Measurements from ENCODE around the gene FAM222B.
A peak's percentile ranks its signal among the peaks of the same experiment; 100 is the strongest.

Gene FAM222B

GRCh38 chr17:28861393-28862203 lies 19.0 kb upstream of the FAM222B start:
- Histone ChIP-seq H4K8ac (ENCODE audit: low read depth, low read length) (no peak overlapping the region), H3K27me3 (ENCODE audit: insufficient read depth, low read length, poor library complexity) (no peaks in the 10 kb centered on the region), H3K27ac (ENCODE audit: low read depth, low read length) (no peak overlapping the region), H3K9ac (ENCODE audit: low read length) (peak overlapping the region; percentile 32), H3K4me3 (ENCODE audit: low read length) (no peak overlapping the region), H3K4ac (ENCODE audit: low read depth, low read length) (no peak overlapping the region), H2BK5ac (ENCODE audit: low read length) (no peak overlapping the region), H3K4me2 (ENCODE audit: low read length) (no peak overlapping the region), H3K4me1 (ENCODE audit: control insufficient read depth, low read depth, low read length) (no peaks in the 10 kb centered on the region), H3K23ac (ENCODE audit: low read length) (no peak overlapping the region), H2AK5ac (ENCODE audit: low read length) (no peak overlapping the region), H2BK120ac (ENCODE audit: low read depth, low read length) (no peak overlapping the region), H2BK15ac (replicated peaks; ENCODE audit: low read depth) (no peak overlapping the region), H3K79me2 (ENCODE audit: control insufficient read depth, insufficient read depth, low read length) (no peaks in the 10 kb centered on the region), H3K56ac (ENCODE audit: low read length) (no peak overlapping the region), H3K36me3 (ENCODE audit: control insufficient read depth, insufficient read depth, low read length) (peaks cover 11% of the 10 kb centered on the region), H3K18ac (ENCODE audit: low read length) (no peak overlapping the region), H4K5ac (ENCODE audit: low read length) (no peak overlapping the region), H3K79me1 (ENCODE audit: low read length) (no peaks in the 10 kb centered on the region)
- peak; percentile 40 for DNase-seq
- no CpG with 5 or more reads among the region's 8 CpGs for WGBS (ENCODE audit: extremely low coverage, insufficient coverage, low lambda C conversion rate)

- H3K4me1 ChIP-seq (ENCODE audit: control insufficient read depth, low read depth, low read length), result no peaks in the 10 kb centered on the region
- no peak for DNase-seq
- H3K4me2 ChIP-seq (ENCODE audit: low read length), result no peak overlapping the region
- no peak overlapping the region for H3K9ac ChIP-seq (ENCODE audit: low read length)
- H3K56ac ChIP-seq (ENCODE audit: low read length), result no peak overlapping the region
- H3K36me3 ChIP-seq (ENCODE audit: control insufficient read depth, insufficient read depth, low read length), result peaks cover 13% of the 10 kb centered on the region
- no peak overlapping the region for H2AK5ac ChIP-seq (ENCODE audit: low read length)
- no peak overlapping the region for H2BK5ac ChIP-seq (ENCODE audit: low read length)
- no CpG with 5 or more reads among the region's 4 CpGs for WGBS (ENCODE audit: extremely low coverage, insufficient coverage, low lambda C conversion rate)
- H4K8ac ChIP-seq (ENCODE audit: low read depth, low read length), result no peak overlapping the region
- no peak overlapping the region for H4K5ac ChIP-seq (ENCODE audit: low read length)
- peaks cover 1% of the 10 kb centered on the region for H3K79me2 ChIP-seq (ENCODE audit: control insufficient read depth, insufficient read depth, low read length)
- no peak overlapping the region for H3K4me3 ChIP-seq (ENCODE audit: low read length)
- no peak overlapping the region for H3K23ac ChIP-seq (ENCODE audit: low read length)
- no peak overlapping the region for H3K27ac ChIP-seq (ENCODE audit: low read depth, low read length)
- H3K18ac ChIP-seq (ENCODE audit: low read length), result no peak overlapping the region
- no peak overlapping the region for H2BK15ac ChIP-seq (replicated peaks; ENCODE audit: low read depth)
- H3K4ac ChIP-seq (ENCODE audit: low read depth, low read length), result no peak overlapping the region
- H3K79me1 ChIP-seq (ENCODE audit: low read length), result peaks cover 5% of the 10 kb centered on the region
- H2BK120ac ChIP-seq (ENCODE audit: low read depth, low read length), result no peak overlapping the region
- no peaks in the 10 kb centered on the region for H3K27me3 ChIP-seq (ENCODE audit: insufficient read depth, low read length, poor library complexity)
These were observed 17.8 kb upstream of the FAM222B start for GRCh38 chr17:28860363-28860808.

- peaks cover 9% of the 10 kb centered on the region for H3K79me1 ChIP-seq (ENCODE audit: low read length)
- no peak overlapping the region for H3K4me3 ChIP-seq (ENCODE audit: low read length)
- no peak overlapping the region for H3K4me2 ChIP-seq (ENCODE audit: low read length)
- H3K4me1 ChIP-seq (ENCODE audit: control insufficient read depth, low read depth, low read length), result no peaks in the 10 kb centered on the region
- H4K5ac ChIP-seq (ENCODE audit: low read length), result no peak overlapping the region
- H3K18ac ChIP-seq (ENCODE audit: low read length), result no peak overlapping the region
- no peak for DNase-seq
- no CpG with 5 or more reads among the region's 2 CpGs for WGBS (ENCODE audit: extremely low coverage, insufficient coverage, low lambda C conversion rate)
- no peak overlapping the region for H4K8ac ChIP-seq (ENCODE audit: low read depth, low read length)
- peaks cover 6% of the 10 kb centered on the region for H3K79me2 ChIP-seq (ENCODE audit: control insufficient read depth, insufficient read depth, low read length)
- no peak overlapping the region for H3K56ac ChIP-seq (ENCODE audit: low read length)
- H2AK5ac ChIP-seq (ENCODE audit: low read length), result no peak overlapping the region
- no peaks in the 10 kb centered on the region for H3K27me3 ChIP-seq (ENCODE audit: insufficient read depth, low read length, poor library complexity)
- no peak overlapping the region for H2BK15ac ChIP-seq (replicated peaks; ENCODE audit: low read depth)
- no peak overlapping the region for H3K9ac ChIP-seq (ENCODE audit: low read length)
- H3K36me3 ChIP-seq (ENCODE audit: control insufficient read depth, insufficient read depth, low read length), result peaks cover 13% of the 10 kb centered on the region
- no peak overlapping the region for H3K27ac ChIP-seq (ENCODE audit: low read depth, low read length)
- no peak overlapping the region for H3K4ac ChIP-seq (ENCODE audit: low read depth, low read length)
- no peak overlapping the region for H2BK5ac ChIP-seq (ENCODE audit: low read length)
- no peak overlapping the region for H3K23ac ChIP-seq (ENCODE audit: low read length)
- no peak overlapping the region for H2BK120ac ChIP-seq (ENCODE audit: low read depth, low read length)
These were observed 16.3 kb upstream of the FAM222B start for GRCh38 chr17:28858801-28859355.

- Histone ChIP-seq H2AK5ac (ENCODE audit: low read length) (no peak overlapping the region), H3K9ac (ENCODE audit: low read length) (no peak overlapping the region), H3K4me2 (ENCODE audit: low read length) (no peak overlapping the region), H3K56ac (ENCODE audit: low read length) (no peak overlapping the region), H3K27ac (ENCODE audit: low read depth, low read length) (no peak overlapping the region), H4K8ac (ENCODE audit: low read depth, low read length) (no peak overlapping the region), H2BK15ac (replicated peaks; ENCODE audit: low read depth) (no peak overlapping the region), H3K79me1 (ENCODE audit: low read length) (peaks cover 9% of the 10 kb centered on the region), H3K4me1 (ENCODE audit: control insufficient read depth, low read depth, low read length) (no peaks in the 10 kb centered on the region), H3K23ac (ENCODE audit: low read length) (no peak overlapping the region), H3K27me3 (ENCODE audit: insufficient read depth, low read length, poor library complexity) (no peaks in the 10 kb centered on the region), H3K4ac (ENCODE audit: low read depth, low read length) (no peak overlapping the region), H2BK5ac (ENCODE audit: low read length) (no peak overlapping the region), H3K36me3 (ENCODE audit: control insufficient read depth, insufficient read depth, low read length) (peaks cover 13% of the 10 kb centered on the region), H3K4me3 (ENCODE audit: low read length) (no peak overlapping the region), H2BK120ac (ENCODE audit: low read depth, low read length) (no peak overlapping the region), H3K18ac (ENCODE audit: low read length) (no peak overlapping the region), H3K79me2 (ENCODE audit: control insufficient read depth, insufficient read depth, low read length) (peaks cover 6% of the 10 kb centered on the region), H4K5ac (ENCODE audit: low read length) (no peak overlapping the region)
- DNase-seq, result no peak
- no CpG with 5 or more reads among the region's 3 CpGs for WGBS (ENCODE audit: extremely low coverage, insufficient coverage, low lambda C conversion rate)
These were observed 15.6 kb upstream of the FAM222B start for GRCh38 chr17:28857905-28858800.

GRCh38 chr17:28856028-28856574 lies 13.5 kb upstream of the FAM222B start:
- H3K79me1 ChIP-seq (ENCODE audit: low read length), result peaks cover 9% of the 10 kb centered on the region
- no peak overlapping the region for H3K4me2 ChIP-seq (ENCODE audit: low read length)

More at GRCh38 chr17:28856028-28856574, 13.5 kb upstream of the FAM222B start:
- H3K79me2 ChIP-seq (ENCODE audit: control insufficient read depth, insufficient read depth, low read length), result peaks cover 6% of the 10 kb centered on the region
- no peak overlapping the region for H2BK15ac ChIP-seq (replicated peaks; ENCODE audit: low read depth)
- no peak overlapping the region for H2BK120ac ChIP-seq (ENCODE audit: low read depth, low read length)
- H3K4ac ChIP-seq (ENCODE audit: low read depth, low read length), result no peak overlapping the region
- peaks cover 13% of the 10 kb centered on the region for H3K36me3 ChIP-seq (ENCODE audit: control insufficient read depth, insufficient read depth, low read length)
- H3K4me3 ChIP-seq (ENCODE audit: low read length), result no peak overlapping the region
- no peak for DNase-seq
- H3K18ac ChIP-seq (ENCODE audit: low read length), result no peak overlapping the region
- no peak overlapping the region for H2BK5ac ChIP-seq (ENCODE audit: low read length)
- H2AK5ac ChIP-seq (ENCODE audit: low read length), result no peak overlapping the region
- no peak overlapping the region for H3K56ac ChIP-seq (ENCODE audit: low read length)
- H4K5ac ChIP-seq (ENCODE audit: low read length), result no peak overlapping the region
- no peak overlapping the region for H3K23ac ChIP-seq (ENCODE audit: low read length)
- WGBS (ENCODE audit: extremely low coverage, insufficient coverage, low lambda C conversion rate), result no CpG with 5 or more reads among the region's 5 CpGs
- no peak overlapping the region for H4K8ac ChIP-seq (ENCODE audit: low read depth, low read length)
- H3K27ac ChIP-seq (ENCODE audit: low read depth, low read length), result no peak overlapping the region
- H3K27me3 ChIP-seq (ENCODE audit: insufficient read depth, low read length, poor library complexity), result no peaks in the 10 kb centered on the region
- H3K4me1 ChIP-seq (ENCODE audit: control insufficient read depth, low read depth, low read length), result no peaks in the 10 kb centered on the region
- H3K9ac ChIP-seq (ENCODE audit: low read length), result no peak overlapping the region
